ENCODE data around the gene MPP1.

The MPP1 gene

DNA sequence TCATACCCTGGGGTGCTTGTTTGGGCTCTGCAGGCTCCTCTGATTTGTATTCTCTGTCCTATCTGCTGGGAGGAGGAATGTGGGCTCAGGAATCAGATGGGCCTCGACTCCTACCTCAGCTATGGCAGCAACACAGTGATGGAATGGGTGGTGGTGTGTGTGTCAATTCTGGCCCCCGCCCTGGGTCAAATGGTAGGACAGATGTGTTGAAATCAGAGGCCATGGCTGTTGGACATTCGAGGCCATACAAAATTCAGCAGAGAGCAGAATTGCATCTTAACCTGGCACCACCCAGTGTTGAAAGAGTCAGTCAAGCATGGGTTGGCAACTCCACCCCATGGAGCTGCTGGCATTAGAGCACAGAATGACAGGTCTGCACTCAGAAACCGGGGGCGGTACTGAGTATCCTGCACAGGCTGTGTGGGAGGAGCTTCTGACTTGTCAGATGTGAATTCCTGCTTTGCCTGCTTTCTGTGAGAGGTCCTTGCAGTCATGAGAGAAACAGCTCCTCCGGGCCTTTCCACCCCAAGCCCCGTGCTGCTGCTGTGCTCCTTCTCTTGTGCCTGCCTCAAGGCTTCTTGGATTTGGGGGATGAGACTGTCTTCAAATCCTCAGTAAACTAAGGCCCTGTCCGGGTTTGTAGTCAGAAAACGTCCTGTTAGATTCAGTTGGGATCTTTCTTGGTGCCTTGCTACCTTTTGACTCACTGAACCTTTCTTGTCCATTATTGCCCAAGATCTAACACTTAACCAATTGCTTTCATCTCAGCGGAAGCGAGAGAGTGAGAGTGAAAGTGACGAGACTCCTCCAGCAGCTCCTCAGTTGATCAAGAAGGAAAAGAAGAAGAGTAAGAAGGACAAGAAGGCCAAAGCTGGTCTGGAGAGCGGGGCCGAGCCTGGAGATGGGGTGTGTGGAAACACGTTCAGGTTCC is 29.6 kb downstream of the MPP1 start:
- TF ChIP-seq RAD21 (IDR thresholded peaks at IDR 0.05; ENCODE audit: low read depth), result no peak
- TF ChIP-seq TCF12 (IDR thresholded peaks at IDR 0.05; ENCODE audit: low read depth), result no peak
- TF ChIP-seq, protein P1, sequence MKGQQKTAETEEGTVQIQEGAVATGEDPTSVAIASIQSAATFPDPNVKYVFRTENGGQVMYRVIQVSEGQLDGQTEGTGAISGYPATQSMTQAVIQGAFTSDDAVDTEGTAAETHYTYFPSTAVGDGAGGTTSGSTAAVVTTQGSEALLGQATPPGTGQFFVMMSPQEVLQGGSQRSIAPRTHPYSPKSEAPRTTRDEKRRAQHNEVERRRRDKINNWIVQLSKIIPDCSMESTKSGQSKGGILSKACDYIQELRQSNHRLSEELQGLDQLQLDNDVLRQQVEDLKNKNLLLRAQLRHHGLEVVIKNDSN (IDR thresholded peaks at IDR 0.05), result no peak
- TF ChIP-seq TEAD4 (IDR thresholded peaks at IDR 0.05), result no peak
- TF ChIP-seq, protein P2, sequence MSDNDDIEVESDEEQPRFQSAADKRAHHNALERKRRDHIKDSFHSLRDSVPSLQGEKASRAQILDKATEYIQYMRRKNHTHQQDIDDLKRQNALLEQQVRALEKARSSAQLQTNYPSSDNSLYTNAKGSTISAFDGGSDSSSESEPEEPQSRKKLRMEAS (IDR thresholded peaks at IDR 0.05), result no peak
- no peak for TF ChIP-seq EGR1 (IDR thresholded peaks at IDR 0.05)
- no peak for TF ChIP-seq NFIC (IDR thresholded peaks at IDR 0.05)
- no peak for TF ChIP-seq FOXM1 (IDR thresholded peaks at IDR 0.05; ENCODE audit: borderline replicate concordance, low read depth)

DNA sequence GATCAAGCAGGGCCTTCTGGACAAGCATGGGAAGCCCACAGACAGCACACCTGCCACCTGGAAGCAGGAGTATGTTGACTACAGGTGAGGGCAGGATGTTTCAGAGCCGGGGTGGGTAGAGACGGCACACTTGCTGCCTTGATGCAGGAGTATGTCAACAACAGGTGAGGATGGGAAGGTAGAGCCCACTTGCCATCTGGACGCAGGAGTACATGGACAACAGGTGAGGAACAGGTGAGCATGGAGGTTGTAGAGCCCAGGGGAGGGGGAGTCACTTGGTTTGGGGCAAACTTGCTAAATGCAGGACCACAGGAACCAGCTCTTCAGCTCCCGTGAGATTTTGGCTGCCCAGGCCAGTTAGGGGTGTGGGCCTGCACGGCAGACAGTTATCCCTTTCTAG is 30.7 kb downstream of the MPP1 start:
- TF ChIP-seq, protein P2 (IDR thresholded peaks at IDR 0.05), result no peak
- no peak for TF ChIP-seq EP300 (IDR thresholded peaks at IDR 0.05; ENCODE audit: borderline replicate concordance)
- no peak for TF ChIP-seq NFIC (IDR thresholded peaks at IDR 0.05)
- no peak for TF ChIP-seq TAF1 (IDR thresholded peaks at IDR 0.05; ENCODE audit: low read depth)
- TF ChIP-seq YY1 (IDR thresholded peaks at IDR 0.05; ENCODE audit: low read depth), result no peak
- TF ChIP-seq, protein P3, sequence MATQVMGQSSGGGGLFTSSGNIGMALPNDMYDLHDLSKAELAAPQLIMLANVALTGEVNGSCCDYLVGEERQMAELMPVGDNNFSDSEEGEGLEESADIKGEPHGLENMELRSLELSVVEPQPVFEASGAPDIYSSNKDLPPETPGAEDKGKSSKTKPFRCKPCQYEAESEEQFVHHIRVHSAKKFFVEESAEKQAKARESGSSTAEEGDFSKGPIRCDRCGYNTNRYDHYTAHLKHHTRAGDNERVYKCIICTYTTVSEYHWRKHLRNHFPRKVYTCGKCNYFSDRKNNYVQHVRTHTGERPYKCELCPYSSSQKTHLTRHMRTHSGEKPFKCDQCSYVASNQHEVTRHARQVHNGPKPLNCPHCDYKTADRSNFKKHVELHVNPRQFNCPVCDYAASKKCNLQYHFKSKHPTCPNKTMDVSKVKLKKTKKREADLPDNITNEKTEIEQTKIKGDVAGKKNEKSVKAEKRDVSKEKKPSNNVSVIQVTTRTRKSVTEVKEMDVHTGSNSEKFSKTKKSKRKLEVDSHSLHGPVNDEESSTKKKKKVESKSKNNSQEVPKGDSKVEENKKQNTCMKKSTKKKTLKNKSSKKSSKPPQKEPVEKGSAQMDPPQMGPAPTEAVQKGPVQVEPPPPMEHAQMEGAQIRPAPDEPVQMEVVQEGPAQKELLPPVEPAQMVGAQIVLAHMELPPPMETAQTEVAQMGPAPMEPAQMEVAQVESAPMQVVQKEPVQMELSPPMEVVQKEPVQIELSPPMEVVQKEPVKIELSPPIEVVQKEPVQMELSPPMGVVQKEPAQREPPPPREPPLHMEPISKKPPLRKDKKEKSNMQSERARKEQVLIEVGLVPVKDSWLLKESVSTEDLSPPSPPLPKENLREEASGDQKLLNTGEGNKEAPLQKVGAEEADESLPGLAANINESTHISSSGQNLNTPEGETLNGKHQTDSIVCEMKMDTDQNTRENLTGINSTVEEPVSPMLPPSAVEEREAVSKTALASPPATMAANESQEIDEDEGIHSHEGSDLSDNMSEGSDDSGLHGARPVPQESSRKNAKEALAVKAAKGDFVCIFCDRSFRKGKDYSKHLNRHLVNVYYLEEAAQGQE (IDR thresholded peaks at IDR 0.05; ENCODE audit: low read depth), result no peak
- TF ChIP-seq, protein P1 (IDR thresholded peaks at IDR 0.05), result no peak
- TF ChIP-seq CREB1 (IDR thresholded peaks at IDR 0.05; ENCODE audit: low read depth), result no peak
- no peak for TF ChIP-seq TEAD4 (IDR thresholded peaks at IDR 0.05)
- no peak for TF ChIP-seq CEBPB (IDR thresholded peaks at IDR 0.05)
- TF ChIP-seq TCF12 (IDR thresholded peaks at IDR 0.05; ENCODE audit: low read depth), result no peak

DNA sequence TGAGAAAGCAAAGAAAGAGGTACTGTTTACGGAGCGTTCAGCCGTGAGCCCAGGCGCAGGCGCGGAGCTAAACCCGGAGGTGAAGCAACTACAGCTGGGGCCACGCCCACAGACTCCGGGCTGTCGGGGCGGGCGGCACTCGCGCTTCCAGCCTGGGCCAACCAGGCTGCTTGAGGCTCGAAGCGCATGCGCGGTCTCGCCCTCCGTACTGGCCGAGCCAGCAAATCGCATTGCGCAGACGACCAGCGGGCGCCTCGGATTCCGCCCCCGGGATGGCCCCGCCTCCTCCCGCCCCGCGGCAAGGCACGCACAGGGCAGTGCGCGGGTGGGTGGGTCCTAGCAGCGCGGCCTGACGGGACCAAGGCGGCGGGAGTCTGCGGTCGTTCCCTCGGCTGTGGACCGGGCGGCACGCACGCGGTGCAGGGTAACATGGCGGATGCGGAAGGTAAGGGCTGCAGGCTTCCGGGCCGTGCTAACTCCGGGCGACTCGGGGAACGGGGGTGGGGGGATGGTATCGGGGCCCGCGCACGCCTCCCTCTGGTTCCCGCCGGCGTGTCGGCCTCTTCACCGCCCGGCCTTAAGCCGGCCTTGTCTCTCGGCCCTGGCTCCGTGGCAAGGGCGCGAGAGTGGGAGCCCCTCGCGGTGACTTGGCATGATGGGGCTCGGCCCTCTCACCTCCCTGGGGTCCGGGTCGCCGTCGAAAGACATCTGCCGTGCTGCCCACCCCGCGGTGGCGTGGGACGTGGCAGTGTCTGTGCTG is 42.6 kb downstream of the MPP1 start, which contains the start of gene DKC1:
Gene DKC1 (plus strand): TSS at position 328 of the 760 bp plus-strand sequence. CDS start 102 bp downstream, at position 430.
- TF ChIP-seq TAF1 (IDR thresholded peaks at IDR 0.05; ENCODE audit: low read depth) (peak; percentile 70), CEBPB (IDR thresholded peaks at IDR 0.05) (peak; percentile 74; the same call in 1 of the 2 replicates), YY1 (IDR thresholded peaks at IDR 0.05; ENCODE audit: low read depth) (peak; percentile 71; the same call in 1 of the 2 replicates), TCF12 (IDR thresholded peaks at IDR 0.05; ENCODE audit: low read depth) (no peak), CREB1 (IDR thresholded peaks at IDR 0.05; ENCODE audit: low read depth) (no peak)
- TF ChIP-seq, protein P2 (IDR thresholded peaks at IDR 0.05), result peak; percentile 90
- TF ChIP-seq, protein P3 (IDR thresholded peaks at IDR 0.05; ENCODE audit: low read depth), result no peak

DNA sequence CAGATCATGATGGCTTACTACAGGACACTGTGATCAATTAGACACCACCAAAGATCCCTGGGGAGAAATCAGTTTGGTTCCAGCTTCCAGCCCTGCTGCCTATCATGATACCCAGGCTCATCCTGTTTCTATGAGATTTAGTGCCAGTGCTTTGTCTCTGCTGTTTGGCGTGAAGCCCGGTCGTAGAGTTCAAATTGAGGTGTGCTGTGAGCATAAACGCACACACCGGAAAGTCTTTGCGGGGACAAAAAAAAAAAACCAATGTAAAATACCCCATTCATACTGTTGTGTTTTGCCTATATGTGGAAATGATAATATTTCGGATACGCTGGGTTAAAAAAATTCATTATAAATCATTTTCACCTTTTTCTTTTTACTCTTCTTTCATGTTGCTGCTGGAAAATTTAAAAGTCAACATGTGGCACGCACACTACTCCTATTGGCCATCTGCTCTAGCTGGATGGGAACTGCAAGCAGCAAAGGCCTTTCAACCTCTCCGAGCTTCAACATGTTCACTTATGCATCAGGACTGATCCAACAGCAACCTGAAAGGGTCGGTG is 43.2 kb downstream of the MPP1 start:
- TF ChIP-seq RAD21 (IDR thresholded peaks at IDR 0.05; ENCODE audit: low read depth), result no peak
- peak; percentile 67; the same call in 1 of the 2 replicates for TF ChIP-seq FOXM1 (IDR thresholded peaks at IDR 0.05; ENCODE audit: borderline replicate concordance, low read depth)

DNA sequence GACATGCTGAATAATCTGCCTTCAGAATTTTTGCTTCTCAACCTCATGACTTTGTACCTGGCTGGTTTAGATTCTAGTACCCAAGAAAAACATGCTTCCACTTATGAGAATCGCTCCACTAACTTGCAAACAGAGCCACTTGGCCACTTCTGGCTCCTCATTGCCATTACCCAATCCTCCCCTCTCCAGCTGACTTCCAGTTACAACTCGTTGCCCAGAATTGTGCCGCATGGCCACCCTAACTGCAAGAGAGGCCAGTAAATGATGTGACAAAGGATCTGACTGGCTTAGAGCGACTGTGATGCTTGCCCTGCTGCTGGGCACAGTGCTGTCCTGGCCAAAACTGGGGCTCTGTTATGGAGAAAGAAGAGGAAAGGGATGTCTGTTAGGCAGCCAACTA is 46.6 kb downstream of the MPP1 start:
- TF ChIP-seq ZBTB7A (IDR thresholded peaks at IDR 0.05; ENCODE audit: low read depth) (no peak), EP300 (IDR thresholded peaks at IDR 0.05; ENCODE audit: borderline replicate concordance) (no peak), NFIC (IDR thresholded peaks at IDR 0.05) (no peak), TEAD4 (IDR thresholded peaks at IDR 0.05) (no peak), FOXM1 (IDR thresholded peaks at IDR 0.05; ENCODE audit: borderline replicate concordance, low read depth) (no peak), CEBPB (IDR thresholded peaks at IDR 0.05) (no peak), YY1 (IDR thresholded peaks at IDR 0.05; ENCODE audit: low read depth) (no peak), EGR1 (IDR thresholded peaks at IDR 0.05) (no peak), TAF1 (IDR thresholded peaks at IDR 0.05; ENCODE audit: low read depth) (no peak), TCF12 (IDR thresholded peaks at IDR 0.05; ENCODE audit: low read depth) (no peak), CREB1 (IDR thresholded peaks at IDR 0.05; ENCODE audit: low read depth) (no peak), RAD21 (IDR thresholded peaks at IDR 0.05; ENCODE audit: low read depth) (no peak)
- TF ChIP-seq, protein P2 (IDR thresholded peaks at IDR 0.05), result no peak
- TF ChIP-seq, protein P1 (IDR thresholded peaks at IDR 0.05), result no peak
- TF ChIP-seq, protein P3 (IDR thresholded peaks at IDR 0.05; ENCODE audit: low read depth), result no peak
